ENCODE results near the gene ILKAP. TPM values are rescaled to one million over a fixed set of nuclear protein-coding genes. Genes with fewer than 3 reads are reported as not detected.

The ILKAP gene
- total and polyA plus RNA-seq, 11 donors: 12.4 to 41.7 (median 24.0) TPM

GRCh38 chr2:238161291-238162051 is 42.0 kb downstream of the ILKAP start:
- H3K36me3 ChIP-seq: no peaks in the 10 kb centered on the region
- intact Hi-C loops (cut with DNase I): loop anchor here in 4 of 10 donors (2.0 to 10.0 kb wide), 2 partner anchors 101 to 103 kb away; no protein-coding TSS in a partner anchor
- H3K4me1 ChIP-seq: peaks cover 0 to 32% (median 5%) of the 10 kb centered on the region in 12 donors
- TF ChIP-seq POLR2A (IDR thresholded peaks at IDR 0.05): no peak
- TF ChIP-seq, protein P1, sequence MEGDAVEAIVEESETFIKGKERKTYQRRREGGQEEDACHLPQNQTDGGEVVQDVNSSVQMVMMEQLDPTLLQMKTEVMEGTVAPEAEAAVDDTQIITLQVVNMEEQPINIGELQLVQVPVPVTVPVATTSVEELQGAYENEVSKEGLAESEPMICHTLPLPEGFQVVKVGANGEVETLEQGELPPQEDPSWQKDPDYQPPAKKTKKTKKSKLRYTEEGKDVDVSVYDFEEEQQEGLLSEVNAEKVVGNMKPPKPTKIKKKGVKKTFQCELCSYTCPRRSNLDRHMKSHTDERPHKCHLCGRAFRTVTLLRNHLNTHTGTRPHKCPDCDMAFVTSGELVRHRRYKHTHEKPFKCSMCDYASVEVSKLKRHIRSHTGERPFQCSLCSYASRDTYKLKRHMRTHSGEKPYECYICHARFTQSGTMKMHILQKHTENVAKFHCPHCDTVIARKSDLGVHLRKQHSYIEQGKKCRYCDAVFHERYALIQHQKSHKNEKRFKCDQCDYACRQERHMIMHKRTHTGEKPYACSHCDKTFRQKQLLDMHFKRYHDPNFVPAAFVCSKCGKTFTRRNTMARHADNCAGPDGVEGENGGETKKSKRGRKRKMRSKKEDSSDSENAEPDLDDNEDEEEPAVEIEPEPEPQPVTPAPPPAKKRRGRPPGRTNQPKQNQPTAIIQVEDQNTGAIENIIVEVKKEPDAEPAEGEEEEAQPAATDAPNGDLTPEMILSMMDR (IDR thresholded peaks at IDR 0.05): no peak
- H3K4me3 ChIP-seq: no peak overlapping the region
- 82 to 94% (median 89%) methylated on average over 17 to 21 of the region's 21 CpGs for WGBS, 4 donors
- peak in 2 of 5 donors; percentile 6 to 25 for DNase-seq
- no peaks in the 10 kb centered on the region for H3K9me3 ChIP-seq
- no peak for ATAC-seq
- H3K27me3 ChIP-seq: peaks cover 11 to 43% (median 22%) of the 10 kb centered on the region in 9 donors
- no peak overlapping the region for H3K27ac ChIP-seq

DNA sequence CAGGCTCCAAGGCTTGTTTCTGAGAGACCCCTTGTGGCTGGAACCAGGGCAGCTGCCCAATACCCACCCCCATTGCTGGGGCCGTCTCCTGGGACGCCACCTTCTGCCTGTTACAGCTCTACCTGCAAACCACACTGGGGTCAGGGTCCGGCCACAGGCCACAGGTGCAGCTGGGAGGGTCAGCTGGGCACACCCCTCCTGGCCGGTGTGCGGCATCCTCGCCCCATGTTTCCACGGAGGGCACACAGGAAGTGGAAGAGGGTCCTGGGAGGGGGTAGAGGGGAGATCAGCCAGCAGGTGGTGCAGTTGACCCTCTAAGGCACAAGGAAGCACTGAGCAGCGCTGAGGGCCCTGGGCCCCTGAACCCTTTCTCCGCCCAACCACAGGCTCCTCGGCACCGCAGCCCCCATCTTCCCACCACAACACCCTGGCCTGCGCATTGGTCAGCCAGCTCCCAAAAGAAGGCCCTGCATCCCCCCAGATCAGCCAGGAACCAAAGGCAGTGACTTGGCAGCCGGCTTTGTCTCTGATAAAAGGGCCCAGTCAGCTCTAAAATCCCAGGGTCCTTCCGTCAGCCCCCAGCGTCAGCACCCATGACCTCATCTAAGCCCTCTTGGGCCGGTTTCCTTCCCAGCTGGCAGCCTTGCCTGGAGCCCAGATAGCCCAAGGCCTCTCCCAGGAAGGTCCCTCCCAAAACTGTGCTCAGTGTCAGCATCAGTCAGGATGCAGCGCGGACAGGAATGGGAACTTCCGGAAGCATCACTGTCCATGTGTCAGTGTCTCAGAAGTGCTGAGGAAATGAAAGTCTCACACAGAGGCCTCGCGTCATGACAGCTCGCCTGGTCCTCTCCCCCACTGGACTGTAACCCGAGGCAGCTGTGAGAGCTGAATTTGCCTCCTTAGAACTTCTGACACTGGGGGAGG is 43.0 kb downstream of the ILKAP start:
- peak in 1 of 4 donors; percentile 41 for ATAC-seq
- Histone ChIP-seq H3K36me3 (no peaks in the 10 kb centered on the region), H3K4me3 (no peak overlapping the region), H3K27ac (no peak overlapping the region), H3K4me1 (peaks cover 0 to 32% (median 5%) of the 10 kb centered on the region in 12 donors), H3K27me3 (peaks cover 11 to 43% (median 22%) of the 10 kb centered on the region in 9 donors), H3K9me3 (no peaks in the 10 kb centered on the region)
- 36 to 53% (median 44%) methylated on average over 23 of the region's 23 CpGs for WGBS, 4 donors
- TF ChIP-seq, protein P1 (IDR thresholded peaks at IDR 0.05): peak in 6 of 12 donors; percentile 8 to 33 (median 17)
- TF ChIP-seq POLR2A (IDR thresholded peaks at IDR 0.05): no peak
- intact Hi-C loops (cut with DNase I): loop anchor here in 4 of 10 donors (2.0 to 10.0 kb wide), 2 partner anchors 102 to 104 kb away; no protein-coding TSS in a partner anchor
- peak in 3 of 5 donors; percentile 15 to 55 (median 28) for DNase-seq

DNA sequence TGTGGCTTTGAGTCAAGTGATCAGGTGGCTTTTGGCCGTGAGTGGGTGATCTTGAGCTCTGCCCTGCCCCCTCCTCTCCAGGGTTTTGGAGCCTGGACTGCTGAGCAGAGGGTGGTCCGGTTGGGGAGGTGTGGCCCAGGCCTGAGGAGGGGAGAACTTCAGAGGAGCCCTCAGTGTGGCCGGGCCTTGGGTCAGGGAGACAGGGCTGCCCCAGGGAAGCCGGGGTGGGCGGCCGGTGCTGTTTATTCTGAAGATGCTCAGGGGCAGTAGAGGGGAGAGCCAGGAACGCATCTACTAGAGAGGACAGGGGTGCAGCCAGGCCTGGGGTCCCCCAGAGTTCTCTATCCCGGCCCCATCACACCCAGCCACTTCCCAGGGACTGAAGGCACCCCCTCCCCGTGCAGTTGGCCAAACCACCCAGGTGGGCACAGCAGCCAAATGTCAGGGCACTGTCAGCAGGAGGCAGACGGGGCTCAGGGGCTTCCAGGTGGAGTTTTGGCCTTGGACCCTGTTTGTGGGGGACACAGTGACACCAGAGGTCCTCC is 43.8 kb downstream of the ILKAP start:
- 55 to 64% (median 59%) methylated on average over 5 to 10 of the region's 10 CpGs for whole genome bisulfite sequencing, 4 donors
- peaks cover 0 to 32% (median 6%) of the 10 kb centered on the region in 12 donors for H3K4me1 ChIP-seq
- H3K27me3 ChIP-seq: peaks cover 11 to 43% (median 22%) of the 10 kb centered on the region in 9 donors
- TF ChIP-seq, protein P1 (IDR thresholded peaks at IDR 0.05): no peak
- no peak overlapping the region for H3K27ac ChIP-seq
- peak overlapping the region in 2 of 12 donors; percentile 41 to 44 for H3K4me3 ChIP-seq
- peak in 2 of 5 donors; percentile 7 to 52 for DNase-seq
- intact Hi-C loops (cut with DNase I): loop anchor here in 6 of 10 donors (2.0 to 10.0 kb wide), 4 partner anchors 95 to 105 kb away; no protein-coding TSS in a partner anchor
- ATAC-seq: no peak
- no peaks in the 10 kb centered on the region for H3K9me3 ChIP-seq
- H3K36me3 ChIP-seq: no peaks in the 10 kb centered on the region
